DMS114 treated with DMSO at 0.1 percent for 48 hours (cell line): Measurements from ENCODE around the gene TXNDC11.

Experiments
- DNase-seq: peaks from one replicate; lab custom pipeline; 2025; ENCODE audit not compliant: unreplicated experiment; lab: John Stamatoyannopoulos, UW

TXNDC11 gene

DNA sequence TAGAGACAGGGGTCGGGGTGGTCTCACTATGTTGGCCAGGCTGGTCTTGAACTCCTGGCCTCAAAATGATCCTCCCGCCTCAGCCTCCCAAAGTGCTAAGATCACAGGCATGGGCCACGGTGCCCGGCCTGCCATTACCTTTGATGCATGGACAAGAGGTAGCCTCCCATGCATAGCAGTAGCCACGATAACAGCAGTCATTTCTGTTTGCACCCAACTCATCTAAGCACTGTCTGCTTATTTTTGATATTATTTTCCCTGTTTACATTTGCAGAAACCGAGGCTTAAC is 111.9 kb downstream of the TXNDC11 start:
- no peak for DNase-seq

DNA sequence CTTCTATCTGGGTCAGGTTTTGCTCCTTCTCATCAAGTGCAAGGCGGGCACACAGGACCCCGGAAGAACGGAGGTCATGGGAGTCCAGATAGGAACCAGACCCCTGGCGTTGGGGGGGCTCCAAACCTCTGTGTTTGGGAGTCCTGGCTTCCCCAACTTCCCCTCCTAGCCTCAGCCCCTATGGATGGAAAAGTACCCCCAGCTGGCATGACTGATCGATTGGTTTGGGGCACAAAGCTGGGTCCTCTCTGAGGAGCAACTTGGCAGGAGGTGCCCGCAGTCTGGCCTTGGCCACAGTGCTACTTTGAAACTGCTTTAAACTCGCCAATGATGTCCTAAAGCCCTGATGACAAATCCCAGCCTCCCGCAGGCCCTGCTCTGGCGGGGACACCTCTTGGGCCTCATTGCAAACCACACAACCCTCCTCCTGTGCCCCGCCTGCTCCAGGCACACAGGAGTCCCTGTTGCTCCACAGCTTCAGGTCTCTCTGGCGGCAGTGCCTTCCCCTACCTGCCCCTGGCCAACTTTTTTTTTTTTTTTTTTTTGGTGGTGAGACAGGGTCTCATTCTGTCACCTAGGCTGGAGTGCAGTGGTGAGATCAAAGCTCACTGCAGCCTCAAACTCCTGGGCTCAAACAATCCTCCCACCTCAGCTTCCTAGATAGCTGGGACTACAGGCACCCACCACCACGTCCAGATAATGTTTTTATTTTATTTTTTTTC is 112.5 kb downstream of the TXNDC11 start:
- DNase-seq, result no peak
